Activated CD8-positive, alpha-beta memory T cell treated with anti-CD3 and anti-CD28 coated beads, Interleukin-2, amount 50 U/mL, for 4 hours (primary cell): ENCODE data around the gene GP9.

Experiments
- DNase-seq: peaks from one replicate; pipeline ENCODE4 v3.0.0-alpha.2; 2020

The GP9 gene

DNA sequence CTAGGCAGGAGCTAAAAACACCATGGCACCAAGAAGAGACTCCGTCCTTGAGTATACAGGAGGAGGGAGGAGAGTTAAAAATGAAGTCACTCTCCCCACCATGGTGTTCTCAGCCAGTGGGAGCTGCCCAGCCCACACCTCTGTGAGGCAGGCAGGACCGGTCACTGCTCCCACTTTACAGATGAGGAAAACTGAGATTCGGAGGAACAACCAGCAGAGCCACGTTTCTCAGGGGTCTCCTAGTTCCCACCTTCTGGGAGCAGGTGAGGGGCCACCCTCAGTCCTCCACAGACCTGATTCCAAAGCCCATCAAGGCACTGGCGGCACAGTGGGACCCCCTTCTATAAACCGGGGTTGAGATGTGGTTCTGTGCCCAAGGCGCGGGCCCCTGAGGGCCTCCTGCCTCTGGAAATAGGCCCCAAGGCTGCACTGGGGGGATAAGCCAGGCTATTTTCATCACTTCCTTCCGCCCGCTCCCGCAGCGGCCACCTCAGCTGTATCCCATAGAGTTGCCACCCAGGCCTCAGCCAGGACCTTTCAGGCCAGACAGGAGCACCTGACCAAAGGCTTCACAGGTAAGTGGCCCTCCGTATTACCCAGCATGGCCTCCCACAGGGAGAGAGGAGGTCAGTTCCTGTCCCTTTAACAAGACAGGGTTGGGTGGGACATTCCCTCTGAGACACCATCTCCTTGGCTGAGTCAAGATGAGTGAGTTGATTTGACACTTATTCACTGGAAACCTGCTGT is at the start of gene GP9:
Gene GP9 (plus strand): TSS at position 504 of the 747 bp plus-strand sequence. CDS start 961 bp downstream, outside the sequence.
- DNase-seq, result no peak

DNA sequence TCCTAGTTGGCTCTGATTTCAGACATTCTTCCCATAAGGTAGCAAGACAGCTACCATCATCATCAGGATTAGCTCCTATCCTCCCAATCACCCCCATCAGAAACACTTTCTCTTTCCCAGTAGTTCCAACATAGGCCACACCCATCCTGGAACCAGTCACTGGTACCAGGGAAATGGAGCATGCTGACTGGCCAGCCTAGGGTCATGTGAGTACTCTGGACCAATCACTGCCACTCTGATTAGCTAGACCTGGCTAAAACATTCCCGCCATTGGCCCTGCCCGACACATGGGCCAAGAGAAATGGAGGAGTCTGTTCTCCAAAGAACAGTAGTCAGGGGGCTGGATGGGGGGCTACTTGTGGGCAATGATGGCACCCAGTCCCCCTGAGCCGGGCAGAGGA is 47.1 kb upstream of the GP9 start:
- no peak for DNase-seq

DNA sequence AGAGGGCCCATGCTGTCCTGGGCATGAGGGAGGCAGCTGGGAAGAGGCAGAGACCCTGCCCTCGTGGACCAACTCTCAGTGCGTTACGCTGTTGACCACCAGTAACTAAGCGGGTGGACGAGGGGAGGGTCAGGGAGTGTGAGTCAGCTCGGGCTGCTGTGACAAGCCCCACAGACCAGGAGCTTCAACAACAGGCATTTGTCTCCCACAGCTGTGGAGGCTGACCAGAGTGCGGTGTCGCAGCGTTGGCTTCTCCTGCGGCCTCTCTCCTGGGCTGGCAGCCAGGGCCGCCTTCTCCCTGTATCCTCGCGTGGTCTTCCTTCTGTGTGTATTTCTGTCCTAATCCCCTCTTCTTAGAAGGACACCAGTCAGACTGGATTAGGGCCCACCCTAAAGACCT is 46.4 kb upstream of the GP9 start:
- DNase-seq, result no peak

DNA sequence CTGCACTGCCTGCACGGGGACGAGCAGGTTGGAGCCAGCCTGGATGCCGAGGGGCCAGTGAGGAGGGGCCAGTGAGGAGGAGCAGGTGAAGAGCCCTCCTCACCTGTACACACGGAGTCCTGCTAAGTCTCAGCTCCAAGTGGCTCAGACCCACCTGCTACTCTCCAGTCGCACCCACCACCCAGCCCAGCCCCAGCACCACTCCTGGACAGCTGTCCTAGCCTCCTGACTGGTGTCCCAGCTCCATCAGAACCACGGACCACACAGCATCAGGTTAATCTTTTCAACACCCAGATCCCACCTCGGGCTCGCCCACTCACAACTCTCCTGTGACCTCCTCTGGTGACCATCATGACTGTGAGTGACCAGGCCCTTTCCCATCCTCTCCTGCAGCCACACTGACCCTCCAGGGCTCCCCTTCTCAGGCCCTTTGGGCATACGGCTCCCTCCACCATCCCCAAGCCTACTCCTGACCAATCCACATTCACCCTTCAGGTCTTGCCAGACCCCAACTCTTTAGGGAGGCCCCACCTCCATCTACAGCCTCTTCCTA is 45.7 kb upstream of the GP9 start:
- DNase-seq, result no peak

DNA sequence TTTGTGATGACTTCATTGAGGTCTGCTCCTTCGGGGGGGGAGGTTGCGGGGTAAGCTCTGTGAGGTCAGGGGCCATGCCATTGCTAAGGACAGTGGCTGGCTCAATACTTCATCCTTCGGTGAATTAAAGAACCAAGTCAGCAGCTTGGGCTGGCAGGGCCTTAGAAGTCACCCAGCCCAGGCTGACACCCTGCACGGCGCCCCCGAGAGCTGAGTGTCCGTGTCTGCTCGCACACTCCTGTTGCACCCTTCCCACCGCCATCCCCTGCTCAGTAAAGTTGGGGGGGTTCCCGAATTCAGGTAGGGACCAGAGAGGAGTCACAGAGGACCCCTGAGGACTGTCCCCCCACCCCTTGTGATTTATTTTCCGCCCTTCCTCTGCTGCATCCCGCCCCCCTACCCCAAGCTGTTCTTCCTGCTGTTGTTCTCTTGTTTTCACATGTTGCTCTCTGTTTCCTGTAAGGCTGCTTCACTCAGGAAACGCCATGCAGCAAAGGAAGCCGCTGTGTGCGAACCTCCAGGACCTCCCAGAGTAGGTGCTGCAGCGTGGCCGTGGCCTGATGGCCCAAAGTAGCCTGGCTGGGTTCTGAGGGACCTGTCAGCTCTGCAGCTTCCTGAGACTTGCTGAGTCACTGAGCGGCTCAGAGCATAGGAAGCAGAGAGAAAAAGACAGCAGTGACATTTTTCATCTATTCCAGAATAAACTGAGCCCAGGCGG is 45.0 kb upstream of the GP9 start:
- peak; percentile 33 for DNase-seq

DNA sequence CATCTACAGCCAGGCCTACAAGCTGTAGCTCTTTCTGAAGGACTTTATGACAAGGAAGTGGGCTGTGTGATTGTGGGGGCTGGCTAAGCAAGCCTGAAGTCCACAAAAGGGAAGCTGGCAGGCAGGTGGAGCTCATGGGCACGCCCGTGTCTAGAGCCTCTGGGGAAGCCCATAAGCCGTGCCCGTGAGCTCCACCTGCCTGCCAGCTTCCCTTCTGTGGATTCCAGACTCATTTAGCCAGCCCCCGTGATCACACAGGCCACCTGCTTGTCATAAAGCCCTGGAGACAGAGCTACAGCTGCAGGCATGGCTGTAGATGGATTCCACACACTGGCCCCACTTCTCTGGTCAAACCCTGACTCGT is 44.2 kb upstream of the GP9 start:
- peak; percentile 59 for DNase-seq

DNA sequence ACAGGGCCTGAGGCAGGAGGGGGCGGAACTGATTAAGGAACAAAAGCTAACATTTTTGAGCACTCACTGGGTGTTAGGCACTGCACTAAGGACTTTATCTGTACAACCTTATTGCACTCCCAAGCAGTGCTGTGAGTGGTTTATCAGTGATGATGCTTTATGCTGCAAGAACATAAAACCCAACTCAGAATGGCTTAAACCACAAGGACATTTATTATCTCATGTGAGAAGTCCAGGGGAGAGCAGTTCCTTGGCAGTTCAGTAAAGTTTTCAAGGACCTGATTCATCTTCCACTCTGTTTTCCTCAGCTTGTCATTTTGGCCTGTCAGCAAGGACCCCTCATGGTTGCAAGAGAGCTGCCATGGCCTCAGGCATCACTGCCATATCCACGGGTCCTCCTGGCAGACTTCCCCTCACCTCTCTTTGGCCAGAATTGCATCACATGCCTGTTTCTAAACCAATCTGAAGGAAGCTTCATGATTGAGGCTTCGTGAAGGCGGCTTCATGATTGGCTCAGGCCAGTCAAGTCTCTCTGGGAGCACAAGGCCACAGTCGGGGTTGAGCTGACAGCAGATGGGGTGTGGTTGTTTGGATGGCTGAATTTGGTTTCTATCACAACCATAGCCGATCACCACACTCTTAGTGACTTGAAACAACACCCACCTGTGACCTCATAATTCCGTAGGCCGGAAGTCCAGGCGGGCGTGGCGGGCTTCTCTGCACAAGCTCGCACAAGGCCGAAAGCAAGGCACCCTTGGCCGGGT is 43.7 kb upstream of the GP9 start:
- DNase-seq, result no peak

DNA sequence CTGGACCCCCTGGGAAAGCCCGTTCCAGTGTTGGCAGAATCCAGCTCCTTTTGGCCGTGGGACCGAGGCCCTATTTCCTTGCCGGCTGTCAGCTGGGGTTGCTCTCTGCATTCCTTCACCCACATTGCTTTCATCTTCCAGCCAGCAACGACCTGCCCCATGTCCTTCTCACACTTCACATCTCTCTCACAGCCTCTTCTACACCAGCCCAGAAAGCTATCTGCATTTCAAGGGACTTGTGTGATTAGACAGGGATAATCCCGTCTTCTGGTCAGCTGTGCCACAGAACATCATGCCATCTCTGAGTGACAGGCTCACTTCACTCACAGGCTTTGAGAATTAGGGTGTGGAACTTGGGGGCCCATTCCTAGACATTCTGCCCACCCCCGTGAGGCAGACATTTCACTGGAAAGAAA is 43.1 kb upstream of the GP9 start:
- no peak for DNase-seq

DNA sequence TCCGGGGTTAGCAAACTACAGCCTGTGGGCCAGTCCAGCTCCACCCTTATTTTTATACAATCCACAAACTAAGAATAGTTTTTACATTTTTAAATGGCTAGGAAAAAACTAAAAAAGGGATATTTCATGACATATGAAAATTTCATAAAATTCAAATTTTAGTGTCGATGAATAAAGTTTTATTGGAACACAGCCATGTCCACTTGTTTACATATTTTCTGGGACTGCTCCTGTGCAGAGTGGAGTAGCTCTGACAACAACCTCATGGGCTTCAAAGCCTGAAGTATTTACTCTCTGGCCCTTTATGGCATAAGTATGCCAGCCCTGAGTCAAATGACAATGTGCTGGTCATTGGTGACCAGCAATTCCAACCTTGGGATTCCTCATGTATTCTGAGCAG is 42.3 kb upstream of the GP9 start:
- no peak for DNase-seq

DNA sequence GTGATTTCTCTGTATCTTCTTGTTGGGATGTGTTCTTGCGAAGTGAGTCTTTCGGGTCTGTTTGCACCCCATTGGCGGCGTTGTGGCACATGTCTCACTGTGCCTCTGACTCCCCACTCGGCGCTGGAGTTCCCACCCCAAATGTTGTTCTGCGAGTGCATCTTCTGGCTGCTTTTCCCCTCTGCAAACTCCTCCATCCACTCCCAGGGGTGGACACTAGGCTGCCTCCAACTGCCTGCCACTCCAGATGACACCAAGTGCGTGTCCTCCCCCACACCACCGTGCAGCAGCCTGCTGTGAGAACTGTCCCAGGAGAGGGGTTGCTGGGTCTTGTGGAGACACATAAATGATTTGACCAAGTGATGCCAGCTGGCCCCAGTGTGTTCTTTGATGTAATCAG is 41.8 kb upstream of the GP9 start:
- no peak for DNase-seq

DNA sequence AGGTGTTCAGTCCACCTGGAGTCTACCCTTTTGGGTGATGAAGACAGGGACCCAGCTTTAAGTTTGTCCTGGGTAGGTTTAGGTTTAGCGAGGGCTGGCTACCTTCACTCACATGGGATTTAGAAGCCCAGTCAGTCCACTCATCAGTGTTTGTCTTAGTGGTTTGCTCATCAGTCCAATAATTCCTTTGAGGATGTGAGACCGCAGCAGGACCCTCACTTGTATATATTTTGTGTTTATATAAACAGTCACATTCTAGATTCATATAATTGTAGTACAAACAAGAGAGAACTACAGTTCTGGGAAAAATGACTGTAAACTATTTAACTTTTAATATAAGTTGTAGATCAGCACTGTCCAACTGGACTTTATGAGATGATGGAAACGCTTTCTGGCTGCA is 41.3 kb upstream of the GP9 start:
- no peak for DNase-seq

DNA sequence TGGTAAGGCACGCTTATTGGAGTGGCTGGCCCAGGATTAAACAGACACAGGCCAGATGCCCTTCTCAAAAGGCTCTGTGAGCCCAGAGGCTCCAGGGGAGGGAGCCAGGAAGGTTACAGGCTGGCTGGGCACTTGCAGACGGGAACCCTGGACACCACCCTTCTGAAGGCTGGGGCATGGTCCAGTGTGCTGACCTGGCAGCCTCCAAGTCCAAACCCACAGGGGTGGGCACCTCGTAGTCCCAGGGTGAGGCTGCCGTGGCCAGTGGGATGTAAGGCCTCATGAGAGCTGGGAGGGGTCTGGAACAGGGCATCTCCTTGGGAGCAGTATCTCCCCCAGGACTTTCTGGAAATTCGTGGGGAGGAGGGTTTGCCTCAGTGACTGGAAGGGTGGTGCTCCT is 39.9 kb upstream of the GP9 start:
- DNase-seq, result no peak

DNA sequence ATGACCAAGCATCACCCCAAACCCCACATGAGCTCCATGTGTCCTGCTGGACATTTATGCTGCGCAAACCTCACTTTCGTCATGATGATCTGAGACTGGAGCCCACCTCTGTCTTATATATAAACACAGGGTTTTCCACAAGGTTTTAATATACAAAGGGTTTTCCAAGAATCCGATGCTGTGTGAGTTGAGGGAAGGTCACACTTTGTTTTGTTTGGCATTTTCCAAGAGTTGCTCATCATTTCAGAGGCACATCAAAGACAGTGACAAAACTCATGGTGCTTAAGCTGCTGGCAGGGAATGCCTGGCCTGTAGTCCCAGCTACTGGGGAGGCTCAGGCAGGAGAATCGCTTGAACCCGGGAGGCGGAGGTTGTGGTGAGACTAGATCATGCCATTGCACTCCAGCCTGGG is 39.4 kb upstream of the GP9 start:
- DNase-seq, result no peak

DNA sequence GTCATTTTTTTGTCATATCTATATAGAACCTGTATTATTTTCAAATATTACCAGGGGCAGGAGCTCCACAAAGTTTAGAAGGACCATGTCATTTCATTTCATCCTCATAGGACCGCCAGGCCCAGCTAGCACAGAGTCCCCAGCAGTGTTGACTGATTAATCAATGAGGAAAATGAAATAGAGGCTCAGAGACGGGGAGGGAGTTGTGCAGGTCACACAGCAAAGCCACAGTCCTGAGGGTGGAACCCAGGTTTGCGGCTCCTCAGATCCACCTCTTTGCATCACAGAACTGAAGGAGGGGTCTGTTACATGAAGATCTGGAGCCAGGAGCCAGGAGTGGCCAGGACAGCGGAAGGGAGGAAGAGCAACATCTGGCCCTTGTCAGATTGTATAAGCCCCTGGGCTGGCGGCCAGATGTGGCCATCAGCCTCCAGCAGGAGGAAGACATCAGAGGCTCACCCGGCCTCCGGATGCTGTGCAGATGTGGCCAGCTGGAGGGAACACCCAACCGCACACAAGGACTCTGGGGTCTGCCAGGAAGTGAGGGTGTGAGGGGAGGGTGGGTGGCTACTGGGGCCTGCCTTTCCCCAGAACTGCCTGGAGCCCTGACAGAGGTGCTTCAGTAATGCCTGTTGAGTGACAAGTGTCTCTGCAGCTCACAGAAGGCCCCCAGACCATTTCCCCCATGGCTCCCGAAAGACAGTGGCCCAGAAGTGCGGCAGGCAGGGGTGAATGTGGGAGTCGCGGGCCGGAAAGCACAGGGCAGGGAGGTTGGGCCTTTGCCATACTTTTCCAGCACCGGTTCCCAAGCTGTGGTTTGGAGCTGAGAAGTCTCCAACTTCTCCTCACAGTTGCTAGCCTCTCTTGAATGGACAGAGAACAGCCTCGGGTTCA is 38.2 kb upstream of the GP9 start:
- no peak for DNase-seq

DNA sequence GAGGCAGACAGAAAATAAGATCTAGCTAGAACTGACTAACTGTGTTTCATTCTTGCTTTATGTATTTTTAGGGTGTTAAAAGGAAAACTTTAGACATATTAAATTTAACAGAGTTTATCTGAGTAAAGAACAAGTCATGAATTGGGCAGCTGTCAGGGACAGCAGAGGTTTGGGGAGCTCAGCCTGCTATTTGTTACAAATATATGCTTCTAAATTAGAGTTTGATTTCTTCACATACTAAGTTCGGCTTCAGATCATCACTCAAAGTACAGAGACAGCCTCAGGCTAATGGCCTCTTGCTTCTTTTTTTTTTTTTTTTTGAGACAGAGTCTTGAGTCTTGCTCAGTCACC is 37.6 kb upstream of the GP9 start:
- no peak for DNase-seq

DNA sequence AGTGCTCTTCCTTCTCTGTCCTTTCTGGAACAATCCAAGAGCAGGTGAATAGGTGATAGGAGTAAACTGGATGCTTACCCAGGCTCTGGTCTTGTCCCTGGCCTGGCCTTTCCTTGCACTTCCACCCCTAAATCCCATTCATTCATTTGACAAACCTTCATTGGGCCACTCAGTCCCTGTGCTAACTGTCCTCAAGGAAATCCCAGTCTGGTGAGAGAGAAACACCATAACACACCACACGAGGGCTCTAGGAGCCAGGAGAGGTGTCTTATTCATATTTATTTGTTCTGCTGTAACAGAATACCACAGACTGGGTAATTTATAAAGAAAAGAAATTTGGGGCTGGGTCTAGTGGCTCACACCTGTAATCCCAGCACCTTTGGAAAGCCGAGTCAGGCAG is 36.7 kb upstream of the GP9 start:
- DNase-seq, result no peak

DNA sequence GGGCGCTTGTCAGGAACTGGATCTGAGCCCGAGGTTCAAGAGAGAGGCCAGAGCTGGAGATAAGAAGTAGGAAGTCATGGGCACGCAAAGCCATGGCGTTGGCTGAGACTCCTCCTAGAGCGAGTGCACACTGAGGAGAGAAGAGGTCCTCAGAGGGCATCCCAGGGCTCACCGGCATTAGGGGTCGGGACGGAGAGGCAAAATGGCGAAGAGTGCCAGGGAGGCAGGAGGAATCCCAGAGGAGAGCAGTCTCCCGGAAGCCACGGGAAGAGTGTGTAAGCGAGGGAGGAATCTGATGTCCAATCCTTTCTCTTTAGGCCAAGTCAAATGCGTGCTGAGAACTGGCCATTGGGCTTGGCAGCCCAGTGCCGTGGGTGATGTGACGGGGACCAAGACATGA is 35.5 kb upstream of the GP9 start:
- no peak for DNase-seq

DNA sequence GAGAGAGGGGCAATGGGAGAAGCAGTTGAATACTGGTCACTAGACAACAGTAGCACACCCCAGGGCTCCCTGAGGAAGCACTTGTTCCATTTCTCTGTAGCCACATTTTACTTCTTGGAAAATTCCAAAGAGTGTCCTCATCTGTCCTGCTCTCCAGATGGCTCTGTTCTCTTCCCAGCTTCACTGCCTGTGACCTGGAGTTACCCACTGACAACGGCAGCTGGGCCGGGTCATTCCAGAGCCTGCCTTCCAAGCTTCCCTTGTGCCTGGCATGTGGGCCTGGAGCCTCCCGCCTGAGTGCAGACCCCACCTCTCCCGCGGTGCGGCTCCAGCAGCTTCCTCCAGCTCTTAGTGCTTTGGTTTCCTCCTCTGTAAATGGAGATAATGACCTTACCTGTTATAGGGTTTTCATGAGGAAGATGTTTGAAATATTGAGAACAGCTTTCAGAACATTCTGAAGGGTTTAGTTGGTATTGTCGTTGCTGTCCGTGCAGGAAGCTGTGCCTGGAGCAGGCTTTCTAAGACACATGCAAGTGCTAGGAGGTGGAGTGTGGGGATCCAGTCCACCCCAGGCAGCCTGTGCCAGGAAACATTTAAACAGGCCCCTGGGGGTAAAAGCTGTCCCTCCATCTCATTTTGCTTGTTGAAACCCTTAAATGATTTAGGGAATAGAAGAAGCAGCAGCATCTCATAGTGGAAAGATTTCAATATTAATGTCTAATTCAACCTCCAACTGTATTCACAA is 34.7 kb upstream of the GP9 start:
- DNase-seq, result no peak

DNA sequence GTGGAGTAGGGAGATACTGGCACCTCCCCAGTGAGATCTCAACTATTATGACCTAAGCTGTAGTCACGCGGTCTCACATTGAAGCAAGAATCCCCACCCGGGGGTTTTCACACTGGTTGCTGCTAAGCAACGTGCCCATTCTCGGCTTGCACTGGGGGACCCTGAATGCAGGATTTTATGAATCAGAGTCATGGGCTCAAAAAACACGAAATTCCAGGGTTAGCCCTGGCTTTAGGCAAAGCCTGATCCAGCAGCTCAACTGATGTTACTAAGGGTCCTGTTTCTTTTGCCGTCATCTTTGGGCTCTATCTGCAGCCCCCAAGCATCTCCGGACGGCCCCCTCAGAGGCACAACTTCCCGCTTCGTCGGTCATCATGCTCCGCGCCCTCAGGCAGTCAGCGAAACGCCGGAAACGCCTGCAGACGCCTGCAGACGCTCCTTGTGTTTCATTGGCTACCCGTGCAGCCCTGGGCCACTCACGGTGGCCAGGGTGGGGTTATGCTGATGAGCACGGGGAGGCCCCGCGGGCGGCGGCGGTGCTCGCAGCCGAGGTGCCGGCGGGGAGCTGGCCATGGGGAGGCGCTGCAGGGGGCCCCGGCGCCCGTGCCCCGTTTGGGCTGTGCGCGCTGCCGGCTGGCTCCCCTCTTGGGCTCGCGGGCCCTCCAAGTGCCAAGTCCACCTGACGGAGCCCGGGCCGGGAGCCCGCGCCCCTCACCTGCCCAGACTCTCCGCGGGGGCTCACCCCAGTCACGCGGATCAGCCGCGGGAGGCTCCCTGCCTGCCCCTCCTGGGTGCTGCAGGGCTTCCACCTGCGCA is 33.6 kb upstream of the GP9 start:
- peak; percentile 87 for DNase-seq

DNA sequence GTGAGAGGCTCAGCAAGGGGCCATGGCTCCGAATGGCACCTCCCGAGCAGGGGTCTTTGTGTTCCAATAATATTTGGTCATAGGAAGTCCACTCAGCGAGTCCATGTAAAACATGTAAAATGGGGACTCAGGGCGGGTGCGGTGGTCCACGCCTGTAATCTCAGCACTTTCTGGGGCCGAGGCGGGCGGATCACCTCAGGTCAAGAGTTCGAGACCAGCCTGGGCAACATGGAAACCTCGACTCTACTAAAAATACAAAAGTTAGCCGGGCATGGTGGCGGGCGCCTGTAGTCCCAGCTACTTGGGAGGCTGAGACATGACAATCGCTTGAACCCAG is 33.1 kb upstream of the GP9 start:
- no peak for DNase-seq

DNA sequence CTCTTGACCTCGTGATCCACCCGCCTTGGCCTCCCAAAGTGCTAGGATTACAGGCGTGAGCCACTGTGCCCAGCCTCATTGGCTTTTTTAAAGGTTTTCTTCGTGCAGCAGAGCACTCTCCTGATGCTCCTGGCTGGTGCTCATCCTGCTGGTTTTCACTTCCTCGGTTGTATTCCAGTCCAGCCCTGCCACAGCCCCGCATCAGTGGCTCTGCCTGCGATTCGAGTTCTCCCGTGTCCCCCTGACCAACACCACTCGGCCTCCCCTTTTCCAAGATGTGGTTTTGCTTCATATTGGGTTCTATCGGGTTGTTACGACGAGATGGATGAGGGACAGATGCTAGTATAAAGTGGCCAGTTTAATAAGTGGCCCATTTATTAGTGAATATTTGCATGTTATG is 31.7 kb upstream of the GP9 start:
- DNase-seq, result no peak
